A549 treated with dexamethasone at 1 μM for 4 hours (cell line): ENCODE results near the gene FRY. TPM values are rescaled to one million over a fixed set of nuclear protein-coding genes. Genes with fewer than 3 reads are reported as not detected.

Experiments
- total RNA-seq: library from RNA; stranded (reverse); fragments of 200-300 nt; extraction: Qiagen RNA extraction; gene quantifications from 5 replicates; pipeline ENCODE4 v1.2.3, GENCODE V29; 2022

The FRY gene
- total RNA-seq: 0.01 to 0.16 TPM (median 0.05 TPM) in 5 replicates

DNA sequence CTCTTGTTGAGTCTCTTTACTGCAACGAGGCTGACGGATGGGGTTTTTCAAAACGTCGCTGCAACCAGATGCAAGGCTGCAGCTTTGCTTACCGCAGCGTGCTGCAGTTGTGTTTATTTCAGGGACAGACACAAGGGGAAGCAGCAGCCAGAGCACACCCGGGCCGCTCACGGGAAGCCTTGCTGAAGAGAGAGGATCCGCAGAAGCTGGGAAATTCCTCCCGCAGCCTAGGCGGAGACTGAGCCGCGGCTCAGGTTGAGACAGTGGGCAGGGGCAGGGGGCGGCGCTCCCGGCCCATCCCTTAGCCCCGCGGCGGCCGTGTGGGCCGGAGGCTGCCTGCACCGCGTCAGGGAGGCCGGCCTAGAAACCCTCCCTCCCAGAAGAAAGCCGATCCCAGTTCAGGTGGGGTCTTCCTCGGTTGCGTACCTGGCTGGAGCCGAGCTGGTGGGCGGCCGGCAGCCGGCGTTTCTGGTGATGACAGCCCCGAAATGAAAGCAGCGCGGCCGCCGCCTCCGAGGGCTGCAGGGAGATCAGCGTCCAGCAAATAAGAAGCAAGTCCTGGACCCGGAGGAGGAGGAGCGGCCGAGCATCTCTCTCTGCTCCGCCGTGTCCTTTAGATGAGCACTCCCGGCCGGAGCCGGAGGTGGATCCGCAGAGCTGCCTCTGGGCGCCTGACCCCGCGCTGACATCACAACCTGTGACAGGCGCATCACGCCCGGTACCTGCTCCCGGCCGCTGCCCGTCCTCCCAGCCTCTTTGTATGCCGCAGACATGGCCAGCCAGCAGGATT, at the start of gene FRY:
FRY (plus strand) TSS at position 750 of the 790 bp plus-strand sequence; CDS start at position 772, 22 bp downstream.

GRCh38 chr13:32315238-32316027, 283.9 kb downstream of the FRY start, which contains the start of the genes BRCA2 and ZAR1L:
Gene BRCA2, plus strand, starts transcription at chr13:32315508. Its CDS starts 953 bp downstream, at chr13:32316461.
Gene ZAR1L, minus strand, starts transcription at chr13:32315363. Its CDS starts 3,438 bp downstream, at chr13:32311925.

